GM18519 (cell line): Measurements from ENCODE around the gene PAPPA.

Source experiments
- ATAC-seq: cut with Tn5 transposase; IDR thresholded peaks from one replicate; pipeline ENCODE4 v1.9.1; 2021; ENCODE audit warnings: mild to moderate bottlenecking, moderate library complexity; ENCODE audit not compliant: unreplicated experiment, low FRiP score

Gene PAPPA

GRCh38 chr9:116372786-116373185 is 219.2 kb downstream of the PAPPA start:
- no peak for ATAC-seq

- ATAC-seq = no peak
These were observed 223.7 kb downstream of the PAPPA start for GRCh38 chr9:116377179-116377798.

- no peak for ATAC-seq
These were observed 225.3 kb downstream of the PAPPA start for GRCh38 chr9:116378873-116379272.

- no peak for ATAC-seq
These were observed 226.2 kb downstream of the PAPPA start for GRCh38 chr9:116379821-116380220.

GRCh38 chr9:116380496-116380995 is 227.0 kb downstream of the PAPPA start:
- no peak for ATAC-seq

GRCh38 chr9:116381350-116381749 is 227.8 kb downstream of the PAPPA start:
- ATAC-seq = no peak

- ATAC-seq = no peak
These were observed 228.5 kb downstream of the PAPPA start for GRCh38 chr9:116382053-116382452.

GRCh38 chr9:116383133-116383532 is 229.5 kb downstream of the PAPPA start:
- ATAC-seq = no peak

GRCh38 chr9:116383936-116384335 is 230.3 kb downstream of the PAPPA start:
- ATAC-seq = no peak

GRCh38 chr9:116387934-116388698 is 234.5 kb downstream of the PAPPA start:
- ATAC-seq = no peak

- ATAC-seq = no peak
These were observed 236.1 kb downstream of the PAPPA start for GRCh38 chr9:116389541-116390302.

GRCh38 chr9:116390303-116391228 is 237.0 kb downstream of the PAPPA start:
- peak; percentile 93 for ATAC-seq

GRCh38 chr9:116391306-116391900 is 237.8 kb downstream of the PAPPA start:
- ATAC-seq = no peak

- ATAC-seq = no peak
These were observed 239.6 kb downstream of the PAPPA start for GRCh38 chr9:116393198-116393597.

GRCh38 chr9:116394070-116394469 is 240.5 kb downstream of the PAPPA start:
- no peak for ATAC-seq

GRCh38 chr9:116394894-116395698 is 241.5 kb downstream of the PAPPA start:
- ATAC-seq = no peak

GRCh38 chr9:116395699-116396037 is 242.1 kb downstream of the PAPPA start:
- no peak for ATAC-seq

GRCh38 chr9:116403171-116403570 is 249.6 kb downstream of the PAPPA start:
- ATAC-seq = no peak

- ATAC-seq = no peak
These were observed 250.6 kb downstream of the PAPPA start for GRCh38 chr9:116404228-116404627.
